Osteoblast (primary cell): ENCODE measurements around the gene TIE1. TPM values are rescaled to one million over a fixed set of nuclear protein-coding genes. Genes with fewer than 3 reads are reported as not detected.

Experiments used
- DNase-seq: peaks from one replicate; pipeline ENCODE4 v3.0.0; 2011; ENCODE audit warnings: low spot score, mixed read lengths; ENCODE audit not compliant: insufficient read length; ENCODE audit errors: missing footprints
- H2AFZ ChIP-seq: 2 replicates; pipeline ENCODE4 v1.6.0; 2011; ENCODE audit warnings: mild to moderate bottlenecking, low read length
- H3K27ac ChIP-seq: 2 replicates; pipeline ENCODE4 v1.5.1; 2011; ENCODE audit warnings: mild to moderate bottlenecking, low read depth, low read length, moderate library complexity
- H3K27me3 ChIP-seq: 2 replicates; pipeline ENCODE4 v1.6.0; 2012; ENCODE audit warnings: mild to moderate bottlenecking, control low read depth, inconsistent platforms, low read length, moderate library complexity; ENCODE audit not compliant: insufficient read depth
- H3K36me3 ChIP-seq: 2 replicates; pipeline ENCODE4 v1.5.1; 2011; ENCODE audit warnings: mild to moderate bottlenecking, low read length, control low read depth, moderate library complexity; ENCODE audit not compliant: insufficient read depth
- H3K4me1 ChIP-seq: 2 replicates; pipeline ENCODE4 v1.5.1; 2011; ENCODE audit warnings: mild to moderate bottlenecking, low read length, control low read depth, moderate library complexity; ENCODE audit not compliant: insufficient read depth
- H3K4me2 ChIP-seq: 2 replicates; pipeline ENCODE4 v1.6.0; 2011; ENCODE audit warnings: mild to moderate bottlenecking, low read length; ENCODE audit not compliant: insufficient read depth
- H3K4me3 ChIP-seq: fragments of 200-600 bp; sonication (generic); 3 replicates; pipeline ENCODE4 v1.5.1; 2012; ENCODE audit warnings: mild to moderate bottlenecking, low read length, inconsistent platforms; ENCODE audit not compliant: insufficient read depth
- H3K79me2 ChIP-seq: 2 replicates; pipeline ENCODE4 v1.6.0; 2012; ENCODE audit warnings: mild to moderate bottlenecking, low read length, control low read depth, inconsistent platforms; ENCODE audit not compliant: insufficient read depth
- H3K9me3 ChIP-seq: 2 replicates; pipeline ENCODE4 v1.5.1; 2011; ENCODE audit warnings: low read depth, low read length, control low read depth
- H4K20me1 ChIP-seq: 2 replicates; pipeline ENCODE4 v1.6.0; 2012; ENCODE audit warnings: mild to moderate bottlenecking, low read length, control low read depth; ENCODE audit not compliant: insufficient read depth
- total RNA-seq: library from RNA; depleted of rRNA; stranded (reverse); fragments of >200 nt; gene quantifications from 2 replicates; pipeline ENCODE4 v1.2.3, GENCODE V29; 2012
- TF ChIP-seq, protein P1 (sequence below): IDR thresholded peaks from 2 replicates; pipeline ENCODE4 v1.5.1; 2011; ENCODE audit warnings: mild to moderate bottlenecking, low read depth, low read length, moderate library complexity; ENCODE audit errors: extremely low read depth

TIE1 gene
- total RNA-seq, 1 donor: not detected

DNA sequence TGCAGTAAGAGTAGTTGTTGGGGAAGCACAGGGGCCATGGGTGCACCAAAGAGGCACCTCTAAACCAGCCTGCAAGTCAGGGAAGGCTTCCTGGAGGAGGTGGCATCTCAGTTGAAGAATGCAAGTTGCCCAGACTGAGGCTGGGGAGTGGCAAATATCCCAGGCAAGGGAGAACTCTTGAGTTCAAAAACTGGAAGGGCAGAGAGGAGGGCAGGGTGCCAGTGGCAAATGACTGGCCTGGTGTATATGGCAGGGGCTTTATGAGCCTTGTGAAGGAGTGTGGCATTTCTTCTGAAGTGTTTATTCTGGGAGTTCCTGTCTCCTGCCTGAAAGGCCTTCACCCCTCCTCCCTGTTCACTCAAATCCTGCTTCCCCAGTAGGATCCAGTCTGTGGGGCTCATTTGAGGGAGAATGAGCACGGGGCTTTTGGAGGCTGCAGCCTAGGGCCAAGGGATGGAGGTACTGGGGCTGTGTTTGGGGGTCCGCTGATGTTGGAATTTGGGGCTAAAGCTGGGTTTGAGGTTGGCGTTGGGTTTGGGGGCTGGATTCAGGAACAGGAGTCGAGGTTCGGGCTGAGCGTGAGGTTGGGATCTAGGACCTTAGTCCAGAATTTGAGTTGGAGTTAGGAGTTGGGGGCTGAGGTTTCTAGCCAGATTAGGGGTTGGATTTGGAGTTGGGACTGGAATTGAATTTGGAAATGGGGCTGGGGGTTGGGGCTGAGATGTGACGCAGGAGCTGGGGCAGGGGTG, 31.0 kb upstream of the TIE1 start, which contains the start of gene TMEM125:
Gene TMEM125 (plus strand): TSS at position 357 of the 749 bp plus-strand sequence. CDS start 2,740 bp downstream, outside the sequence.
- no peaks in the 10 kb centered on the region for H4K20me1 ChIP-seq
- H3K4me3 ChIP-seq: no peak within 1 kb of the TSS

DNA sequence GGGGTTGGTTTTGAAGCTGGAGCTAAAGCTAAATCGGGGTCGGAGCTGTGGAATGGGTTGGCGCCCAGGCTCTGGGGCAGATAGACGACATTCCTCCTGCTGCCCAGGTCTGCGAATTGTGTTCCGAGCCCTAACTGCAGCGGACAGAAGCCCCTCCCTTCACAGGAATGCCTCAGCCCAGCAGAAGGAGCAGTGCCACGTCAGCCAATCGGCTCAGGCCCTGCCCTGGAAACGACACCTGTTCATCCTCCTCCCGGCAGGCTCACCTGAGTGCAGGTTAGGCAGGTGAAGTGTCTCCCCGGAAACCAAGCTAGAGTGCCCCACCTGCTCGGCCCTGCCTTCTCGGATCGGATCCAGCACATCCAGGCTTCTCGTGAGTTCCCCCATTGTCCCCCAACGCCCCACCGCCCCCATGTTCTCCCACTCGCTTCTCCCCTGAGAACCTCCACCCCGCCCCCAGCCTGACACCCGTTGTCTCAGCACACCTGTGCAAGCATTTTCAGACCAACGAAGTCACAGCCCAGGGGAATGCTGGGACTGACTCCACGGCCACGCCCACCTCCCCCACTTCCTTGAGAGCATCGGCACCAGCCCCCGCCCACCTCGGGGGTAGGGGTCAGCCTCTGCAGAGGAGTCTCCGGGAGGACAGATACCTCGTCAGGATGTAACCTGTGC, 30.2 kb upstream of the TIE1 start:
- TF ChIP-seq, protein P1, sequence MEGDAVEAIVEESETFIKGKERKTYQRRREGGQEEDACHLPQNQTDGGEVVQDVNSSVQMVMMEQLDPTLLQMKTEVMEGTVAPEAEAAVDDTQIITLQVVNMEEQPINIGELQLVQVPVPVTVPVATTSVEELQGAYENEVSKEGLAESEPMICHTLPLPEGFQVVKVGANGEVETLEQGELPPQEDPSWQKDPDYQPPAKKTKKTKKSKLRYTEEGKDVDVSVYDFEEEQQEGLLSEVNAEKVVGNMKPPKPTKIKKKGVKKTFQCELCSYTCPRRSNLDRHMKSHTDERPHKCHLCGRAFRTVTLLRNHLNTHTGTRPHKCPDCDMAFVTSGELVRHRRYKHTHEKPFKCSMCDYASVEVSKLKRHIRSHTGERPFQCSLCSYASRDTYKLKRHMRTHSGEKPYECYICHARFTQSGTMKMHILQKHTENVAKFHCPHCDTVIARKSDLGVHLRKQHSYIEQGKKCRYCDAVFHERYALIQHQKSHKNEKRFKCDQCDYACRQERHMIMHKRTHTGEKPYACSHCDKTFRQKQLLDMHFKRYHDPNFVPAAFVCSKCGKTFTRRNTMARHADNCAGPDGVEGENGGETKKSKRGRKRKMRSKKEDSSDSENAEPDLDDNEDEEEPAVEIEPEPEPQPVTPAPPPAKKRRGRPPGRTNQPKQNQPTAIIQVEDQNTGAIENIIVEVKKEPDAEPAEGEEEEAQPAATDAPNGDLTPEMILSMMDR: no peak
- Histone ChIP-seq H2AFZ (no peak overlapping the region), H4K20me1 (no peaks in the 10 kb centered on the region), H3K27ac (no peak overlapping the region), H3K9me3 (no peaks in the 10 kb centered on the region), H3K4me1 (no peaks in the 10 kb centered on the region), H3K27me3 (peaks cover 11% of the 10 kb centered on the region), H3K79me2 (no peaks in the 10 kb centered on the region), H3K4me2 (no peak overlapping the region), H3K4me3 (no peak overlapping the region), H3K36me3 (no peaks in the 10 kb centered on the region)
- DNase-seq: no peak

More for the DNA sequence above, 31.0 kb upstream of the TIE1 start, which contains the start of gene TMEM125:
- no peaks in the 10 kb centered on the region for H3K9me3 ChIP-seq
- peaks cover 11% of the 10 kb centered on the region for H3K27me3 ChIP-seq
- H3K27ac ChIP-seq: no peak within 1 kb of the TSS
- TF ChIP-seq, protein P1: no peak
- H2AFZ ChIP-seq: no peak within 1 kb of the TSS
- H3K4me2 ChIP-seq: no peak within 1 kb of the TSS
- DNase-seq: no peak
- no peaks in the 10 kb centered on the region for H3K4me1 ChIP-seq
- H3K79me2 ChIP-seq: no peaks in the 10 kb centered on the region
- H3K36me3 ChIP-seq: no peaks in the 10 kb centered on the region

DNA sequence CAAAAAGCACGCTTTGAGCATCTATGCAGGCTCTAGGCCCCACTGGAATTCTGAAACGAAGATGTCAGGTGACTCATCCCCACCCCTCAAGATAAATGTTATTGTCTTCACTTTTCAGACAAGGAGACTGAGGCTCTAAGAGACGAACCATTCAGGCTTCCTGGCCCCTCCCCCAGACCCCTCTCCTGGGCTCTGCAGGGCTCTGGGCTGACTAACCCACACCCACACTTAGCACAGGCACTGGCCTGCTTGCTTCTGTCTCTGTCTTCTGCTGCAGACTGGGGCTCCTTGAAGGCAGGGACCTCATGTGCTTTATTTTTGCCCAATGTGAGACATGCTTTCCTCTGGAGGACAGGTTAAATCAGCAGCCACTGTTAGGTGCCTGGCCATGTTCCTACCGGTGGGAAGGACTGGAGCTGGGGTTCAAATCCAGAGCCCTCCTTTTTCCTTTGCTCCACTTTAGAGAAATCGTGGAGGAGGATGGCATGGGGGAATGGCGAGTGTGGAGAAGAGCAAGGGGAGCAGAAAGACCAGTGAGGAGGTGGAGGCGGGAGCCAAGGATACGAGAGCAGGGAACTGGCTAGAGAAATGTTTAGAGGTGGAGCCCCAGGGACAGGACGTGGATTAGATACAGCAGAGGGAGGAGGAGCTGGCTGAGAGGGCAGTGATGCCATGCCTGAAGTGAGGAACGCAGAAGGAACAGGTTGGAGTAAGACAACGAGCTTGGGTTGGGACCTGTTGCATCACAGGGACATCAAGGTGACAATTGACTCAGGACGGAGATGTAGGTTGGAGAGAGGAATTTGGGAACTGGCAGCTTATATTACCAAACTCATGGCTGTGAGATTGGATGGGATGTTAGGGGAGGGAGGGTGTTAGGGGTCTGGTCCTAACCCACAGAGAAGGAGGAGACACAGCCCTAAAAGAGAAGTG, 29.3 kb upstream of the TIE1 start:
- H3K27ac ChIP-seq: no peak overlapping the region
- no peaks in the 10 kb centered on the region for H3K36me3 ChIP-seq
- no peaks in the 10 kb centered on the region for H3K4me1 ChIP-seq
- peaks cover 11% of the 10 kb centered on the region for H3K27me3 ChIP-seq
- H3K4me3 ChIP-seq: no peak overlapping the region
- H3K79me2 ChIP-seq: no peaks in the 10 kb centered on the region
- no peaks in the 10 kb centered on the region for H3K9me3 ChIP-seq
- H2AFZ ChIP-seq: no peak overlapping the region
- no peak overlapping the region for H3K4me2 ChIP-seq
- no peaks in the 10 kb centered on the region for H4K20me1 ChIP-seq
- no peak for DNase-seq
- TF ChIP-seq, protein P1: no peak
